CD14-positive monocyte (primary cell): ENCODE results near the gene CA14. TPM values are rescaled to one million over a fixed set of nuclear protein-coding genes. Genes with fewer than 3 reads are reported as not detected.

ENCODE experiments used
- DNase-seq, 3 donors: peaks; one replicate each; pipeline ENCODE4 v3.0.0-alpha.2; 2011 to 2022
- H2AFZ ChIP-seq: 2 replicates; pipeline ENCODE4 v1.6.0; 2012; ENCODE audit warnings: mild to moderate bottlenecking, low read depth, low read length, inconsistent platforms; ENCODE audit not compliant: insufficient read depth, poor library complexity, severe bottlenecking
- H3K27ac ChIP-seq, 2 donors: 1 replicate in 1 of 2; 2 replicates in 1 of 2; pipeline ENCODE4 v1.5.1; 2012 to 2013; ENCODE audit warnings: low read length in 2 of 2, control low read depth in 1 of 2, inconsistent platforms in 1 of 2, low read depth in 1 of 2, mild to moderate bottlenecking in 1 of 2
- H3K27me3 ChIP-seq, 2 donors: one replicate each; pipeline versions ENCODE4 v1.6.0 to v1.6.1; 2011 to 2013; ENCODE audit warnings: low read length in 2 of 2; ENCODE audit not compliant: control insufficient read depth in 2 of 2, insufficient read depth in 2 of 2
- H3K36me3 ChIP-seq, 2 donors: replicated peaks in 1 of 2; 1 replicate in 1 of 2; 2 replicates in 1 of 2; pipeline versions ENCODE4 v1.5.1 to v1.6.1; 2012 to 2013; ENCODE audit warnings: low read length in 2 of 2, control low read depth in 1 of 2, inconsistent platforms in 1 of 2, mild to moderate bottlenecking in 1 of 2; ENCODE audit not compliant: insufficient read depth in 2 of 2, control insufficient read depth in 1 of 2
- H3K4me1 ChIP-seq, 2 donors: 1 replicate in 1 of 2; 2 replicates in 1 of 2; pipeline versions ENCODE4 v1.5.1 to v1.6.1; 2012 to 2013; ENCODE audit warnings: low read length in 2 of 2, control low read depth in 1 of 2, inconsistent platforms in 1 of 2, mild to moderate bottlenecking in 1 of 2, moderate library complexity in 1 of 2; ENCODE audit not compliant: insufficient read depth in 2 of 2, control insufficient read depth in 1 of 2
- H3K4me2 ChIP-seq: replicated peaks from 2 replicates; pipeline ENCODE3; 2012; ENCODE audit warnings: low read length, moderate library complexity, mild to moderate bottlenecking; ENCODE audit not compliant: poor library complexity, severe bottlenecking; ENCODE audit errors: extremely low read depth
- H3K4me3 ChIP-seq, 3 experiments: fragments of 200-600 bp in 1 of 3; sonication (generic) in 1 of 3; replicated peaks in 1 of 3; 1 replicate in 2 of 3; 2 replicates in 1 of 3; pipeline ENCODE4 v1.5.1; 2011 to 2013; ENCODE audit warnings: low read length in 3 of 3, mild to moderate bottlenecking in 3 of 3, control low read depth in 2 of 3, low read depth in 2 of 3, inconsistent platforms in 1 of 3, moderate library complexity in 1 of 3
- H3K79me2 ChIP-seq: 2 replicates; pipeline ENCODE4 v1.6.0; 2012; ENCODE audit warnings: mild to moderate bottlenecking, control low read depth, inconsistent platforms, low read length, moderate library complexity; ENCODE audit not compliant: insufficient read depth
- H3K9ac ChIP-seq: 2 replicates; pipeline ENCODE4 v1.6.0; 2017; ENCODE audit warnings: low read length, mild to moderate bottlenecking; ENCODE audit not compliant: insufficient read depth, poor library complexity, severe bottlenecking
- H3K9me3 ChIP-seq, 2 donors: replicated peaks in 1 of 2; 1 replicate in 1 of 2; 2 replicates in 1 of 2; pipeline versions ENCODE4 v1.5.1 to v1.6.1; 2012 to 2013; ENCODE audit warnings: low read length in 2 of 2, control low read depth in 1 of 2; ENCODE audit not compliant: control insufficient read depth in 1 of 2, insufficient read depth in 1 of 2
- H4K20me1 ChIP-seq: 2 replicates; pipeline ENCODE4 v1.6.0; 2012; ENCODE audit warnings: mild to moderate bottlenecking, low read length, control low read depth, moderate library complexity; ENCODE audit not compliant: insufficient read depth
- H3K27ac Mint-ChIP-seq, 7 donors: one replicate each; pipeline ENCODE4 v1.8.0; 2020; ENCODE audit warnings: mild to moderate bottlenecking in 7 of 7, mixed read lengths in 7 of 7, moderate library complexity in 6 of 7, inconsistent platforms in 2 of 7
- H3K27me3 Mint-ChIP-seq, 3 donors: one replicate each; pipeline ENCODE4 v1.8.0; 2021 to 2022; ENCODE audit warnings: low read depth in 3 of 3, mild to moderate bottlenecking in 3 of 3, mixed read lengths in 3 of 3, moderate library complexity in 3 of 3, inconsistent platforms in 1 of 3
- H3K36me3 Mint-ChIP-seq, 2 donors: one replicate each; pipeline ENCODE4 v1.8.0; 2020; ENCODE audit warnings: mixed read lengths in 2 of 2, inconsistent platforms in 1 of 2, mild to moderate bottlenecking in 1 of 2
- H3K4me1 Mint-ChIP-seq: one replicate; pipeline ENCODE4 v1.8.0; 2020; ENCODE audit warnings: mild to moderate bottlenecking, mixed read lengths
- H3K4me3 Mint-ChIP-seq, 2 donors: one replicate each; pipeline ENCODE4 v1.8.0; 2020; ENCODE audit warnings: mild to moderate bottlenecking in 2 of 2, mixed read lengths in 2 of 2, moderate library complexity in 1 of 2
- H3K9me3 Mint-ChIP-seq, 7 donors: one replicate each; pipeline ENCODE4 v1.8.0; 2020 to 2022; ENCODE audit warnings: mixed read lengths in 7 of 7, mild to moderate bottlenecking in 6 of 7, moderate library complexity in 6 of 7, inconsistent platforms in 2 of 7
- CTCF ChIP-seq: fragments of 200-600 bp; IDR thresholded peaks from one replicate; pipeline ENCODE4 v1.8.0; 2022; ENCODE audit warnings: antibody characterized with exemption, mild to moderate bottlenecking
- WGBS: methylation state at CpG from one replicate; pipeline ENCODE4 v1.1.5; 2013; ENCODE audit warnings: missing lambda C conversion rate; ENCODE audit not compliant: insufficient coverage; 5-methylcytosine and 5-hydroxymethylcytosine counted together
- intact Hi-C, 2 donors: fragments of 100-400 bp; cut with micrococcal nuclease; formaldehyde crosslinking; loops; one replicate each; pipeline versions ENCODE4 v1.15.0 to v1.15.1; 2023
- polyA plus RNA-seq, 3 donors: library from polyadenylated mRNA; depleted of rRNA in 1 of 3; unstranded in 2 of 3; stranded (reverse) in 1 of 3; fragments of 300-500 nt in 2 of 3; fragments of >200 nt in 1 of 3; fragmentation: Illumina TruSeq in 2 of 3; gene quantifications; 1 replicate in 2 of 3; 2 replicates in 1 of 3; pipeline ENCODE4 v1.2.3, GENCODE V29; 2012 to 2021

CA14 gene
- polyA plus RNA-seq, 3 donors, result not detected

DNA sequence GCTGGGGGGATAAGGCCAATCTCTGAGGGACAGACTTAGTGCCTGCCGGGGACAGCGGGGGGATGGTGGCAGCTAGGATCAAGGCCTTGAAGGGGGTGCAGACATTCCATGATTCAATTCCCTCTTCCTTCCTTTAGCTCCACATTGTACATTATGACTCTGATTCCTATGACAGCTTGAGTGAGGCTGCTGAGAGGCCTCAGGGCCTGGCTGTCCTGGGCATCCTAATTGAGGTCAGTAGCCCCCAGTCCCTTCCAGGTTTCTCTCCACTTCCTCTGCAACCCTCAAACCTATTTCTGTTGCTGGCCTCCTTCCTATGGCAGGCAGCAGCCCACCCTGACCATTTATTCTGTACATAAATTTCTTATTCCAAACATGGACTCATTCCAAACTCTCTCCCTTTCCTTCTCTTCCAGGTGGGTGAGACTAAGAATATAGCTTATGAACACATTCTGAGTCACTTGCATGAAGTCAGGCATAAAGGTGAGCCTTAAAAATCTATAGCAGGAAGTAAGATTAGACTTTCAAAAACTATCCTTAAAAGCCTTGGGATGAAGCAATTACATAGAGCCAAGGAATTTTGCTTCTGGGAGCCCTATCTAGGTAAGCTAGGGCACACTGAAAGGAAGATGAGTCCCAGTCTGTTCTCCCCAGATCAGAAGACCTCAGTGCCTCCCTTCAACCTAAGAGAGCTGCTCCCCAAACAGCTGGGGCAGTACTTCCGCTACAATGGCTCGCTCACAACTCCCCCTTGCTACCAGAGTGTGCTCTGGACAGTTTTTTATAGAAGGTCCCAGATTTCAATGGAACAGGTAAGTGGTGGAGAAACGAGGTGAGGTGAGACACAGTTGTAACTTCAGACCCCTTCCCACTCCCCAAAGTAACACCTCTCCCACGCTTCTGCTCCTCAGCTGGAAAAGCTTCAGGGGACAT lies 5.1 kb downstream of the CA14 start:
- Histone ChIP-seq H3K36me3 (peaks cover 28 to 34% of the 10 kb centered on the region in 2 donors), H4K20me1 (no peaks in the 10 kb centered on the region), H3K9ac (no peak overlapping the region), H3K4me1 (peaks cover 5 to 9% of the 10 kb centered on the region in 2 donors), H3K9me3 (no peaks in the 10 kb centered on the region), H3K79me2 (peaks cover 16% of the 10 kb centered on the region), H3K27ac (no peak overlapping the region), H3K4me3 (no peak overlapping the region), H2AFZ (no peak overlapping the region), H3K4me2 (no peak overlapping the region), H3K27me3 (peaks cover 23 to 29% of the 10 kb centered on the region in 2 donors)
- Mint-ChIP-seq H3K27ac (peak overlapping the region in 2 of 7 donors; percentile 42 to 46), H3K4me3 (no peak overlapping the region), H3K4me1 (peaks cover 13% of the 10 kb centered on the region), H3K9me3 (peaks cover 0 to 4% (median 0%) of the 10 kb centered on the region in 7 donors), H3K36me3 (peaks cover 33 to 37% of the 10 kb centered on the region in 2 donors), H3K27me3 (peaks cover 26 to 33% (median 32%) of the 10 kb centered on the region in 3 donors)
- intact Hi-C loops, result loop anchor here in 1 of 2 donors (10.0 kb wide), 1 partner anchor 292 kb away; no protein-coding TSS in a partner anchor
- 100% methylated on average over 1 of the region's 6 CpGs for WGBS
- no peak for TF ChIP-seq CTCF
- DNase-seq, result no peak

DNA sequence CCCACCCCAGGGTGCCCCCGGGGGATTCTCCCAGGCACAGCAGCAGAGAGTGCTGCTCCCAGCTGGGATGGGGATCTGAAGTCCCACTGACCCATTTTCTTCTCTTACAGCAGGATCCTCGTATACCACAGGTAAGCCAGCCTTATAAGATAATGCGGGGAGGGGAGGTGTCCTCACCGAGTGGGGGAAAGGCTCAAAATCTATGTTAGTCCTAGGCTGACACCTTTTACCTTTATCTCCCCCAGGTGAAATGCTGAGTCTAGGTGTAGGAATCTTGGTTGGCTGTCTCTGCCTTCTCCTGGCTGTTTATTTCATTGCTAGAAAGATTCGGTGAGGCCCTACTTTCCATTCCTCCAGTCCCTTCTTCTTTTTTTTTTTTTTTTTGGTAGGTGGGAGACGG lies 6.0 kb downstream of the CA14 start:
- H3K9me3 Mint-ChIP-seq, result peaks cover 0 to 4% (median 0%) of the 10 kb centered on the region in 7 donors

More for the DNA sequence above, 6.0 kb downstream of the CA14 start:
- Histone ChIP-seq H2AFZ (no peak overlapping the region), H4K20me1 (no peaks in the 10 kb centered on the region), H3K4me3 (no peak overlapping the region), H3K9me3 (no peaks in the 10 kb centered on the region), H3K4me2 (no peak overlapping the region), H3K9ac (no peak overlapping the region), H3K36me3 (peaks cover 28 to 36% of the 10 kb centered on the region in 2 donors), H3K4me1 (peaks cover 9 to 18% of the 10 kb centered on the region in 2 donors), H3K79me2 (peaks cover 25% of the 10 kb centered on the region), H3K27ac (no peak overlapping the region), H3K27me3 (peaks cover 14 to 20% of the 10 kb centered on the region in 2 donors)
- DNase-seq, result no peak
- peaks cover 33 to 38% of the 10 kb centered on the region in 2 donors for H3K36me3 Mint-ChIP-seq
- no CpG with 5 or more reads among the region's 6 CpGs for WGBS
- no peak for TF ChIP-seq CTCF
- H3K27ac Mint-ChIP-seq, result peak overlapping the region in 2 of 7 donors; percentile 36 to 38
- no peak overlapping the region for H3K4me3 Mint-ChIP-seq
- H3K27me3 Mint-ChIP-seq, result peaks cover 17 to 24% (median 23%) of the 10 kb centered on the region in 3 donors
- intact Hi-C loops, result loop anchor here in 1 of 2 donors (10.0 kb wide), 1 partner anchor 291 kb away; no protein-coding TSS in a partner anchor
- peaks cover 20% of the 10 kb centered on the region for H3K4me1 Mint-ChIP-seq
